GM18498 (cell line): ENCODE results near the gene FLNA.

Experiments used
- ATAC-seq: cut with Tn5 transposase; IDR thresholded peaks from one replicate; pipeline ENCODE4 v1.9.1; 2021; ENCODE audit warnings: mild to moderate bottlenecking, moderate library complexity; ENCODE audit not compliant: unreplicated experiment

The FLNA gene

DNA sequence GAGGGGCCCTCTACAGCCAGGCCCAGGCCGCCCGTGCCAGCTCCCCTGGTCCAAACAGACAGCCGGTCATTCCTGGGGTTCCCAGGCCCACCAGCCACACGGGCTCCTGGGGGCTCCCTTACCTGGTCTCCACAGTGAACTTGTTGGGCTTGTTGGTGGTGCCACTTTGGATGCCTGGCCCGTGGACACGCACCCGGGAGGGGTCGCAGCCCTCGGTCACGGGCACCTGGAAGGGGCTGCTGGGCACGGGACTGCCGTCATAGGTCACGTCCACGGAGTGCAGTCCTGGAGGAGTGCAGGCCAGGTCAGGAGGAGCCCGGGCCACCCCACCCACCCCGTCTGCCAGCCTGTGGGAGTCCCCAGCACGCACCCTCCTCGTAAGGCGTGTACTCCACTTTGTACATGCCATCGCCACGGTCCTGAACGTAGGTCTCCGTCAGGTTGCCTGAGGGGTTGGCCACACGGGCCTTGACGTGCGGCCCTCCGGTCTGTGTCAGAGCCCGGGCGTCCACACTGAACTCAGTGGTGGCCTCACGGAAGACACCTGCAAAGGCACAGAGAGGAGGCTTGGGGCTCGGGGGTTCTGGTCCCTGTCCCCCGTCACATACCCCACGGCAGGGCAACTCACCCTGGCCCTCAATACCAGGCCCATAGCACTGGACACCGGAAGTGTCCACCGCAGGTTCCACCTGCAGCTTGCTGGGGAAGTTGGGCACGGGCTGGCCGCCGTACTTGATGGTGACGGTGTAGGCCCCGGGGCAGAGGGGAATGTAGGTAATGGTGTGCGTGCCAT, 14.9 kb downstream of the FLNA start:
- ATAC-seq = no peak

DNA sequence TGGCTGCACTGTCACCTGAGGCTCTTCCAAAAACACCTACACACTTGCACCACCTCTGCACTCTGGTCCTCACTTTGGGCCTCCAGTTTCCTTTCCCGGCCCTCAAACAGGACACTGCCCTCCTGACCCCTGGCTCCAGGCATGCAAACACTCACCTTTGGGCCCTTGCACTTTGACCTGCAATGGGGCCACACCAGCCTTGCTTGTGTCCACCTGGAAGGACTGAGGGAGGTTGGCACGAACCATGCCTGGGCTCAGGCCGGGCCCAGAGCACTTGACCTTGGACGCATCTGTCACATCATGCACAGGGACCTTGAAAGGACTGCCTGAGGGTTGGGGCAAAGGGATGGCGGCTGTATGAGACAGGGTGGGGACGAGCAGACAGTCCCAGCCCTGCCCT, 15.6 kb downstream of the FLNA start:
- ATAC-seq = no peak

DNA sequence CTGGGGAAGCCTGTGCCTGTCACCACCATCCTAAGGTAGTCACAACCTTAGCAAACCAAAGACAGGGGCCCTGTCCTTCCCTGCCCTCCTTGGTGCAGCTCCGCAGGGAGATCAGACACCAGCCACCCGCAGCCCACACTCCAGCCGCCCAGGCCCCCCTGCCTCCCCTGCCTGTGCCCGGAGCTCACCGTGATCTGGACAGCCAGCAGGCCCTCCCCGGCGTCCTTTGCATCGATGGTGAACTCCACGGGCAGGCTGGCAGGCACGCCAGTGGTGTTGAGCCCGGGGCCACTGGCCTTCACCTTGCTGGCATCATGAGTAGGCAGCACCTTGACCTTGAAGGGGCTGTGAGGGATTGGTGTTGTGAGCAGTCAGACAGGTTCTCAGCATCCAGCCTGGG, 16.4 kb downstream of the FLNA start:
- ATAC-seq = no peak

DNA sequence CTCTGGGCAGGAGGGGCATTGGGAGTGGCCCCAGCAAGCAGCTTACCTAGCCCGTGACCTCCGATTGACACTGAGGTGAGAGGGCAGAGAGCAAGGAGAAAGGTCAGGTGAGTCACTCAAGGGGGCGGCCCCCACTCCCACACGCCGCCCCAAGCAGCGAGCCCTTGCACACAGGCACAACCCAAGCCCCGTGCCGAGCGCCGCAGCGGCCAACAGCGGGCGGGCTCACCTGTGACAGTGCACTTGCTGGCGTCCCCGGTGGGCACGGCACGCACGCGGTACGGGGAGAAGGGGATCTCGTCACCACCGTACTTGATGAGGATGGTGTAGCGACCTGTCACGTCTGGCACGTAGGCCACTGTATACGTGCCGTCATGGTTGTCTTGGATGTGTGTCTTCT, 17.2 kb downstream of the FLNA start:
- no peak for ATAC-seq

DNA sequence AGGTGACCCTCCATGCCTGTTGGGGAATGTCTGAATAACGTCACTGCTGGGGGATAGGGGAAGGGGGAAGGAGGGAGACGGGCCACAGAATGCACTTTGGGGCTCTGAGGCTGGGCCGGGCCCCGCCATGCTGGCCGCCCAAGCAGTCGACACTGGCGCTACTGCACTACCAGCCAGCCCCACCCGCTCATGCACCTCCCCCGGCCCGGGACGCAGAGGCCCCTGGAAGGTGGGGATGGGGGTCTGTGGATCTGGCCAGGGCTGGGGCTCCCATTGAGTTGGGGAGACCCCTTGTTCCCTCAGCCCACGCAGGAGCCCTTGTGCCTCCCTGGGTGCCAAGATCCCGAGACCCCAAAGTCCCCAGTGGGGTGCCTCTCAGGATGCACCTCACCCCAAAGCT, 17.8 kb downstream of the FLNA start:
- no peak for ATAC-seq

DNA sequence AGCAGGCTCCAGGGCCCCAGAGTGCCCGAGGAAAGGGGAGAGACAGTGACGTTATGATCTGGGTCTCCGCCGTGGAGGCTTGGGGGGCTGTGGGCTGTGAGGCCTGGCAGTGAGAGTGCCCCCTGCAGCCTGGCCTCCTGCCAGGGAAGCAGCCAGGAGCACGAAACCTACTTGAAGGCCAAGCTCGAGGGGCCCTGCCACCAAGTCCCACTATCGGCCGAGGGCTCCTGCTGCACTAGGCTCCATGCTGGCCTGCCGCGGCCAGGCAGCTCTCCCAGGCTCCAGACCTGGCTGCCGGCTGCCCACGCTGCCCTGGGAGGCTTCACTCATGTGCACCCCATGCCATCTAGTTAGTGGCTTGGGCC, 18.7 kb downstream of the FLNA start:
- ATAC-seq = no peak

DNA sequence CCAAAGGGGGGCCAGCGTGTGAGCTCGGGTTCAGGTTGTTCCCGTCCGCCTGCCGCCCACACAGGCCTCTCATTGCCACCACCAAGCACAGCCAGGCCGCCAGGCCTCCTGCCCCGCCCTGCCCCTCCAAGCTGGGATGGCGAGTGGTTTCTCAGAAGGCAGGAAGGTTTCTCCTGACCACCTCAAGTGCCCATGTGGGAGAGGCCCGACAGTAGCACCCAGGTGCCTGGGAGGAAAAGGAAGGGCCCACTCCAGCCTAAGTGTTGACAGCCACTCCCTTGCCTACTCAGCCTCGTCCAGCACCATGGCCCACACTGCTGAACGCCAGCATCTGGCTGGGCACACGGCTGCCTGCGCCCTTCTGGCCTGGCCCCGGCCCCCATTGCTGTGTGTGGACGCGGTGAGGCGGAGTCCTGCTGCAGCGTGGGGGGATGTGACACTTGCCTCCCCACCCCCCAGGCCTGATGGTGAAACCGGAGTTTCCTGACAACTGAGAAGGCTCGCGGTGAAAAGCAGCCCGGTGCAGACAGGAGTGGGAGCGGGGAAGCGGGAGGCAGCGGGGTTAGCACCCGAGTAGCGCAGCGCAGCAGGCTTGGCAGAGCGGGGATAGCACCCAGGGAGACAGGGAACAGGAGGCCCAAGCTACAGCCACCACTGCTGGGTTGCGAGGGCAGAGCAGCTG, 19.2 kb downstream of the FLNA start:
- ATAC-seq = no peak

DNA sequence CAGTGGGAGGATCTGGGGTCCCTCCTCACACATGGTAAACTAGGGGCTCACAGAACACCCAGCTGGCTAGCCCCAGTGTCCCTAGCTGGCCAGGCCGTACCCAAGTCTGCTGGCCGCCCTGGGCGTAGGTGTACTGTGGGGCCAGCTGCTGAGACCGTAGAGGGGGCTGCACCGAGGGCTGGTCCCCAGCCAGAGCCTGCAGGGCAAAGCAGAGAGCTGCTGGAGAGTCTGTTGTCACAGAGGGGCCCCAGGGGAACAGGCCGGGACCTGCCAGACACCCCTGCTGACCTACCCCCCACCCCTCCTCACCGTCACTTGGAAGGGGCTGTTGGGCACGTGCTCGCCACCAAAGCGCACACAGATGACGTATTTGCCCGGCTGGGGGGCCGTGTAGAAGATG, 19.9 kb downstream of the FLNA start:
- no peak for ATAC-seq

DNA sequence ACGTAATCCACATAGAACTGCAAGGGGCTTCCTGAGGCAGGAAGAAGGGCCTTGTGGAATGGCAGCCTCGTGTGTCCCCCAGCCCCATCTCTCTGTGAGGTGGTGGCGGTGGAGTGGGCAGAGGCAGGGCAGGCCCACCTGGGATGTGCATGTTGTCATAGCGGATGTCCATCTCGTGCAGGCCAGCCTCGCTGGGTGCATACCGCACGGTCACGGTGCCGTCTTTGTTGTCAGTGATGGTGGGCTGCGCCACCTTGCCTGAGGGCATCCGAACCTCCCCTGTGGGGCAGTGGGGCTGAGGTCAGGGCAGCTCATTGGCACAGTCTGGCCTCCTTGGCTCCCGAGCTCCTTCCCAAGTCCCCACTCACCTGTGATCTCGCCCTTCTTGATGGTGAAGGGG, 20.4 kb downstream of the FLNA start:
- no peak for ATAC-seq

DNA sequence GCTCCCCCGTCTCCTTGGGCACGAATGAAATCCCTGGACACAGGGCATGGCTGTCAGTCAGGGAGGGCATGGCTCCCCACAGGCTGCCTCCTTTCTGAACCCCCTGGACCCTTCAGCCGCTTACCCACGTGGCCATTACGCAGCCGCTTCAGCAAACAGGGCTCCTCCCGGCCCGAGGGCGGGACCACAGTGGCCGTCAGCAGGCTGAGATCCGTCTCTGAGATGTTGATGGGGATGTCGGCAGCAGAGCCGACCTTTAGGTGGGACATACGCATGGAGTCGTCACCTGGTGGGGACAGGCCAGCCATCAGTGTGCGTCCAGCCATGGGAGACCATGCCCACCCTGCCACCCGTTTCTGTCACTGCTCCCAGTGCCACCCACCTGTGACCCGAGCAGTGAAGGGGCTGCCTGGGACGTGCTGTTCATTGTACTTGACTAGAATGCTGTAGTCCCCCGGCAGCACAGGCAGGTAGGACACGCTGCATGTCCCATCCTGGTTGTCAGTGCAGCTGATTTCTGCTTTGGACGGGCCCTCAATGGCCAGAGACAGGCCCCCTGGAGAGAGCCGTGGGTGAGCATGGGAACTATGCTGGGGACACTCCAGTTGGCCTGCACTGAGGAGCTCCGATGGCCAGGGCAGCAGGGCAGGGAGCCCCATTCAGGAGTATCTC, 21.1 kb downstream of the FLNA start:
- ATAC-seq = no peak

DNA sequence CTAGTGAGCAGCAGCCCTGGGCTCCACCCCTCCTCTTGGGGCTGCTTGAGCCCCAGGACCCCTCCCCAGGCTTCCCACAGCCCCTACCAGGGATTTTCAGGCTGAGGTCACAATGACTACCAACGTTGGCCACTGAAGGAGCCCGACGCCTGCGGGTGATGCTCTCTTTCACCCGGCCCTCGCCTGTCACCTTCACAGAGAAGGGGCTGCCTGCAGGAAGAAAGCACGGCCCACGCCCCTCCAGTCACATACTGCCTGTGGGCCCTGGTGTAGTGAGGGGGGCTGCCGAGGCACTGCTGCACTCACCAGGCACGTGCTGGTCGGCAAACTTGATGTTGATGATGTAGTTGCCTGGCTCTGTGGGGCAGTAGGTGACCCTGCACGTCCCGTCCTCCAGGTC, 22.0 kb downstream of the FLNA start:
- no peak for ATAC-seq

DNA sequence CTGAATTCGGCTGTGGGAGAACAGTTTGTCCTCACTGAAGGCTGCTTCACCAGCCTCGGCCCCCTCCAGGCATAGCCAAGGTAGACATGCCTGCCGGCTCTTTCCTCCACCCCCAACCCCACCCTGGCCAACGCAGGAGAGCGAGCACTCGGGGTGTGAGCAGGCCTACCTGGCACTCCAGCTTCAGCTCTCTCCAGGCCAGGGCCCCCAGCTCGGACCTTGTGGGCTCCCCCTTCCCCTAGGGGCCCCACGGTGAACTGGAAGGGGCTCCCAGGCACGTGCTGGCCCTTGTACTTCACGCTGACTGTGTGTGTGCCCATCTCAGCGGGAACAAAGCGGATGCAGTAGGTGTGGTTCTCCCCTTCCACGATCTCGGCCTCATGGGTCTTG, 22.4 kb downstream of the FLNA start:
- ATAC-seq = no peak

DNA sequence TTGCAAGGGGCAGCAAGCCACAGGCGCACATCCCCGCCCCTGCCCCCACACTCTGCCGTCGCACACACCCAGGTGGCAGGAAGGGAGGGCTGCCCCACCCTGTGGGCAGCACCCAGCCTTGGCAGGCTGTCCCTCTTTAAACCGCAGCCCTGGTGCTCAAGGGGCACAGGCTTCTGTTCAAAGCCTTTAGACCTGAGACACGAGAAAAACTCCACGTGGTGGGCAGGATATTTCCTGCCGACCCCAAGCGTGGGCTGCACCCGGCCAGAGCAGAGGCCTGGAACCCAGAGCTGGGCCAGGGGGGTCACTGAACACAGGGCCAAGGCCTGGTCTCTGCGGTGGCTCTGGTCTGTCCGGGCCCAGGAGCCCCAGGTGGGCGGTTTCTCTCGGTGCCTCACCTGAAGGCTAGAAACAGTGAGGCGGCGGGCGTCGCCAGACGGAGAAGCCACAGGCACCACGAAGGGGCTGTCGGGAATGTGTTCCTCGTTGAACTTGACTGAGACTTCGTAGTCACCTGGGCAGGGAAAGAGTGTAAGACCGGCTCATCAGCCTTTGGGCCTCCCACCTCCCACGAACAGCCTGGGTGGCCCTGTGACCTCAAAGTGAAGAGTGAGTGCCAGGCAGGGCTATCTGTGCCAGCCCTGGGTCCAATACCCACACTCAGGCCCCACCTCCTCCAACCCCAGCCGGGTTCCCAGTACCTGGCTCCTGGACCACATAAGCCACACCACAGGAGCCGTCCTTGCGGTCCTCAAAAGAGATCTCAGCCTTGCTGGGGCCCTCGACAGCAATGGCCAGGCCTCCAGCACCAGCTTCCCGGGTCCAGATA, 23.0 kb downstream of the FLNA start:
- no peak for ATAC-seq

DNA sequence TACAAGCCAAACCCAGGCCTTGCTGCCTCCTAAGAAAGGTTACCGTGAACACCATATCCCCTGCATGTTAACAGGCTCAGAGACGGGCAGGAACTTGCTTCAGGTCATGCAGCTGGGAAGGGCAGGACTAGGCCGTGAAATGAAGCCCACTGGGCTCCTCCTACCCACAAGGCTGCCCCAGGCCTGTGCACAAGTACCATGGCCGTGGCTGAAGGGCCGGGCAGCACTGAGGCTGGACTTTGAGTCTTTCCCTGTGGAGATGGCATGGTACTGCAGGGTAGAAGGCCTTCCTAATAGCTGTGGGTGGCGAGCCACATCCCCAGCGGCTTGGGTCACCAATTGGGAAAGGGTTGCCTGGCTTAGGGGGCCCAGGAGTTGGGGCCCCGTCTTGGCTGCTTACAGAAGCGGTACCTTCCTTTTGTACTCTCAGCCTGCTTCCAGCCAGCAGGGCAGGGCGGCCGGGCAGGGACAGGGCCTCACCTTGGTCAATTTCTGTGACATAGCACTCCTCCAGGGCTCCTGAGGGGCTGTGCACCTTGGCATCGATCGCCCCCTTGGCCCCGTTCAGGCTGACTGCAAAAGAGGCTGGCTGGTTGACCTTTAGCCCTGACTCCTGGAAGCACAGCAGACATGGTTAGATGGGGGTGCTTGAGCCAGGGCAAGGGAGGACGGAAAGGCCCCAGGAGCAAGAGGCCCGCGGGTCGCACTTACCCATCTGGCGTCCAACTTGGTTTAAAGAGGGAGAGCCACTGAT, 23.8 kb downstream of the FLNA start:
- ATAC-seq = no peak

DNA sequence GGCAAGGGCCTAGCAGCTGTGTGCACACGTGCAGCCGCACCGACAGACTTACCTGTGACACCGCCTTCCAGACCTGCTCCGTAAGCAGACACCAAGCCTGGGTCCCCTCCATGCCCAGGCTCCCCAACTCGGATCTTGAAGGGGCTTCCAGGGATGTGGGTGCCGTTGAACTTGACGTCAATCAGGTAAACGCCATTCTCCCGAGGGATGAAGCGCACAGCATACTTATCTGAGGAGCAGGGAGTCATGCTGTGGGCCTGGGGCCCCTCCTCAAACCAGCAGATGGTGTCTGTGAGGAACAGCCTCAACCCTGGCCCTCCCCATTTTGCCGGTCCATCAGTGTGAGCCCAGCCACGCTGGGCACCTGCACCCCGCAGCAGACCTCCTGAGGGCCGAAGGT, 24.5 kb downstream of the FLNA start:
- ATAC-seq = no peak

DNA sequence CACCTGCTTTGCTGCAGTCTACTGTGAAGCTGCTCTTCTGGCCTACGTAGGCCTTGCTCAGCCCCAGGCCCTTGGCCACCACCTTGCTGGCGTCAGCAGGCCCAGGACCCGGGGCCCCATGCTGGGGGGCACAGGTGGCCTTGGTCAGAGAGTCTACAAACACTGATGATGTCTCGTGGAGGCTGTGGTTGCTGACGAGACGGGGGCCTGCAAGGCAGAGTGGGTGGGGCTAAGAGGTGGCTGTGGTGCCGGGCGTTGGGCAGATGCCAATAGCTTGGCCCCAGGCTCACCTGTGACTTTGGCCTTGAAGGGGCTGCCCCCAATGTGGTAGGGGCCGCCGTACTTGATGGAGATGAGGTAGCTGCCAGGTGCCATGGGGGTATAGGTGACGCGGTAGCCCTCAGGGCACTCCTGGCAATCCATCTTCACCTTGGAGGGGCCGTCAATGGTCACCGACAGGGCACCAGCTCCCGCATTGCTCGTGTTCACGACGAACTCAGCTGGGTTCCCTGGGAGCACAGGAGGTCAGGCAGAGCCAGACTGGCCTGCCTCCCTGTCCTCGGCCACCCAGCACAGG, 25.0 kb downstream of the FLNA start:
- ATAC-seq = no peak

DNA sequence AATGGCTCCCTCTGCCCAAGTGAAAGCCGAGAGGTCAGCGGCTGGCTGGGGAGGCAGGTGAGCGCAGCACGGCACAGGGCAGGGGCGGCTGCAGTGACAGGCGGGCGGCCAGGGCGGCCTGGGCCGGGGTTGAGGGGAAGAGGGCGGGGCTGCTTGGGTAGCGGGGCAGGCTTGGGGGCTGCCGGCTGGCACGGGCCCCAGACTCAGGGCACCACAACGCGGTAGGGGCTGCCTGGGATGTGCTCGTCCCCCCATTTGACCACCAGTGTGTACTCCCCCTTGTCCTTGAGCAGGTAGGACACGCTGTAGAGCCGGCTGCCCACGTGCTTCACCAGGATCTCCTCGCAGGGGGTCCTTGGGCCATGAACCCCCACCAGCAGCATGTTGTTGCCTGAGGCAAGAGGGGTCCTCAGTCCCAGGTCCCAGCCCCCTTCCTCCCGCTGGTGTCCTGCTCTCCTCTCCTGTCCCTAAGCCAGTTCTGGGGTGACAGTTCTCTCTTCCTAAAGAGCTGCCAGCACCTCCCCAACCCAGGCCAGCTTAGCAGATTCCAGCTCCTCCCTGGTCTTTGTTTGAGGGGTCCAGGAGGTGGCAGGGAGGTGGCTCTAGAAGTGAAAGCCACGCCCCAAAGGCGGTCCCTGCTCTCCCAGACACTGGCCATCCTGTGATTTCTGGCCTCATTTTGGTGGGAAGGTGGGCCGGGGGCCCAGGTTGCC, 25.6 kb downstream of the FLNA start:
- no peak for ATAC-seq

DNA sequence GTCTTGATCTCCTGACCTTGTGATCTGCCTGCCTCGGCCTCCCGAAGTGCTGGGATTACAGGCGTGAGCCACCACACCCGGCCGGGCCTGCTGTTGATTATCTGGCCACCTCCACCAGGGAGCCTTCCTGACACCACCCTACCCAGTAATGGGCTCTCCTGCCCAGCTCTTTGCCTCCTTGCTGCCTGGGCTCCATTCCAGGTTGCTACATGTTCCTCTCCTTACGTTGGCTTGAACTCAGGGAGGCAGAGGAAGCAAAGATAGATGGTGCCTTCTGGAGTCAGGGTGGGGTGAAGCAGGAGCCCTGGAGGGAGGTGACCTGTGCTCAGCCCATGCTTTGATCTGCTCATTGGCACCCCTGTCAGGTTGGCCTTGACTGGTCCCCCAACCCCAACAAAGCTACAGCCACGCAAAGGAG, 26.3 kb downstream of the FLNA start:
- no peak for ATAC-seq

DNA sequence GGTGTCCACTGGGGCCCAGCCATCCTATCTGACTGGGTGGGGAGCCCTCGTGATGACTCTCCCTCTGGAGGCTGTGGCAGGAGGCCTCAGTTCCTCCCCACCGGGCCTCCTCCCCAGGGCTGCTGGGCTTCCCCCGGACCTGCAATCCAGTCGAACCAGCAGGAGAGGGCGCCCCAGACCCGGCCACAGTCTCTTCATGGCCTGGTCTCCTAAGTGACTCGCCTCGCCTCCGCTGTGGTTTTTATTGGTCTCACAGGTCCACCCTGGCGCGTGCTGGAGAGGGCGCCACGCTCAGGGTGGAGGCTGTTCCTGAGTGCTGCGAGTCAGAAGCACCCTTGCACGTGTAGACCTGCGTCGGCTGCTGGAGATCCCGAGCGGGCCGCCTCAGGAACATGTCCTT, 30.8 kb downstream of the FLNA start:
- ATAC-seq = peak; percentile 25

DNA sequence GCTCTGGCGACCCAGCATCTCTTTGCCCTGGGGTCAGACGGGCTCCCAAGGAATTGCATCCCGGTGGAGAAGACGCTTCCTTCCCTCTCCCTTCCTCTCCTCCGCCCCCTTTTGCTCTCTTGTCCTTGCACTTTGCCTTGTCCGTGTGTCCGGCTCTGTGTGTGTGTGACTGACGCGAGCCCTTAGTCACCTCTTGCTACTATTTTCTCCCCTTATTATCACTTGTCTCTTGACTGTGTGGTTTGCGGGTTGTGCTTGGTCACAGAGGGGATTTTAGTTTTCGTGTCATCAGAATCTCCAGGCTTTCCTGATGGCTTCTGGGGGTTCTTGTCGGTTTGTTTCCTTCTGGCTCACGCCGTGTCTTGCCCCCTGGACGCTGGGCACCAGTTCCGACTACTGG, 31.4 kb downstream of the FLNA start:
- ATAC-seq = peak; percentile 18
